ENCODE results near the gene KRTAP4-3.
"Not testable (repeated sequence)": the region's sequence is repeated elsewhere in the genome, so short reads cannot be mapped to it uniquely, and the experiment has no call there.

KRTAP4-3 gene

DNA sequence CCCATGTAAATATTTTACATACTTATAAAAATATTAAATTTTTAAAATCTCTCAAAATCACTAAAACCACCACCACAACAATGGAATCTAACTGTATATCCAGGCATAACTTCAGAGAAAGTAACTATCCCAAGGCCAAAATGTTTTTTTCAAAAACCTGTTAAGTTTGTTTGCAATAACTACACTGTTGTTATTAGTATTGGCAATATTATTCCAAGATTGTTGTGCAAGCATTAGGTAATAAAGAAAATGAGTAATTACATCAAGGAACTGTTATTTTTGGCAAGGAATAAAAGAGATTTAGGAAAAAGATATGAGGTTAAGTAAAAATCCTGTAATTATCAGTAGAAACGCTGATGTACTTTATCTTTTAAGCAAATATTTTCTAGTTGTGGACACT is 40.6 kb downstream of the KRTAP4-3 start:
- no peak for DNase-seq (ENCODE audit: extremely low spot score)
- CTCF ChIA-PET = interaction anchor here (1.1 kb wide), 1 partner anchor 14 kb away, joined by 3 read pairs; no protein-coding TSS in a partner anchor
- POLR2A ChIA-PET = no interaction called here
- TF ChIP-seq, protein P1, sequence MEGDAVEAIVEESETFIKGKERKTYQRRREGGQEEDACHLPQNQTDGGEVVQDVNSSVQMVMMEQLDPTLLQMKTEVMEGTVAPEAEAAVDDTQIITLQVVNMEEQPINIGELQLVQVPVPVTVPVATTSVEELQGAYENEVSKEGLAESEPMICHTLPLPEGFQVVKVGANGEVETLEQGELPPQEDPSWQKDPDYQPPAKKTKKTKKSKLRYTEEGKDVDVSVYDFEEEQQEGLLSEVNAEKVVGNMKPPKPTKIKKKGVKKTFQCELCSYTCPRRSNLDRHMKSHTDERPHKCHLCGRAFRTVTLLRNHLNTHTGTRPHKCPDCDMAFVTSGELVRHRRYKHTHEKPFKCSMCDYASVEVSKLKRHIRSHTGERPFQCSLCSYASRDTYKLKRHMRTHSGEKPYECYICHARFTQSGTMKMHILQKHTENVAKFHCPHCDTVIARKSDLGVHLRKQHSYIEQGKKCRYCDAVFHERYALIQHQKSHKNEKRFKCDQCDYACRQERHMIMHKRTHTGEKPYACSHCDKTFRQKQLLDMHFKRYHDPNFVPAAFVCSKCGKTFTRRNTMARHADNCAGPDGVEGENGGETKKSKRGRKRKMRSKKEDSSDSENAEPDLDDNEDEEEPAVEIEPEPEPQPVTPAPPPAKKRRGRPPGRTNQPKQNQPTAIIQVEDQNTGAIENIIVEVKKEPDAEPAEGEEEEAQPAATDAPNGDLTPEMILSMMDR (IDR thresholded peaks at IDR 0.05; ENCODE audit: control extremely low read depth, extremely low read depth, low read depth, missing control alignments) = no peak

DNA sequence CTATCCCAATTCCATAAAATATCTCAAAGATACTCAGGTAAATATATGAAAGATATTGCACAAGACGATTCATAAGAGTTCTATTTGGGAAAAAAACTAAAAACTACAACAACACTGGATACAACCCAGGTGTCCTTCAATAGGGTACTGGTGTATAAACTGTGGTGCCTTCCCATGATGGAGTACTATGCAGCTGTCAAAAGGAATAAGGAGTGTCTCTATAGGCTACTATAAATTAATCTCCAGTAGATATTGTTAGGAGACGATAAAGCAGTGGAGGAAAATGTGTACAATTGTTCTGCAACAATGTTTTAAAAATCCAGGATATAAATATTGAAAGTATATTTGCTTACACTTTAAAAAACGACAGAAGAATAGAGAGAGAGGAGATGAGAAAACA is 41.6 kb downstream of the KRTAP4-3 start:
- TF ChIP-seq, protein P1 (IDR thresholded peaks at IDR 0.05; ENCODE audit: control extremely low read depth, extremely low read depth, low read depth, missing control alignments) = no peak
- ChIA-PET POLR2A (no interaction called here), CTCF (no interaction called here)
- no peak for DNase-seq (ENCODE audit: extremely low spot score)

DNA sequence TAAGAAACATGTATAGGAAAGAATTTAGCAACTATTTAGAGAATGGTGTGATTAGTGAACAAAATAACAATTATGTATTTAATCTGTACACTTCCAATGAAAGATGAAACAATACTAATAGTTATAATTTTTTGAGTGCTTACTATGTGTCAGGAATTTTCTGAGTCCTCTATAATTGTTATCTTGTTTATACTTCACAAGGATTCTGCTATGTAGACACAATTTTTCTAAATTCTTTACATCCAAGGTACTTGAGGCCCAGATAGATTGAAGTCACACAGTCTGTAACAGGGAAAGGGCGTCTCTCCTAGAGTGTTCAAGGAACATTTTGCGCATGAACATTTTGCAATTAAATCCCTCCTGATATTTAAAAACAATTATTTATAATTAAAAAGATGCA is 43.0 kb downstream of the KRTAP4-3 start:
- TF ChIP-seq, protein P1 (IDR thresholded peaks at IDR 0.05; ENCODE audit: control extremely low read depth, extremely low read depth, low read depth, missing control alignments) = no peak
- POLR2A ChIA-PET = no interaction called here
- no peak for DNase-seq (ENCODE audit: extremely low spot score)
- CTCF ChIA-PET = no interaction called here

DNA sequence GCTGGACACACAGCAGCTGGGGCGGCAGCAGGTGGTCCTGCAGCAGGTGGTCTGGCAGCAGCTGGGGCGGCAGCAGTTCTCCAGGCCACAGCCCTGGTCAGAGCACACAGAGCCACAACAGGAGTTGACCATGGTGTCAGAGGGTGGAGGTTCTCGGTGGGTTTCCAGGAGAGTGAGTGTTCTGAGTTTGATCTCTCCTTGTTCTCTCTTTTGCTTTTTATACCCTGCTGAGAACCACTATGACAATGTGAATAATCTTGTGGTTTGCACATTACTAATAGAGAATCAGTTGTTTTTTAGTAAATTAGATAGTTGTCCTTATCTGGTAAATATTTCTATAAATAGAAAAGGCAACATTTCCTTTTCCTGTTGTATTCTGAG is 44.0 kb downstream of the KRTAP4-3 start, which contains the start of gene KRTAP4-12:
TSS of gene KRTAP4-12 (minus strand) at position 192 of the 381 bp plus-strand sequence. CDS start at position 132, 60 bp downstream.
- POLR2A ChIA-PET; DNase-seq (ENCODE audit: extremely low spot score); CTCF ChIA-PET: not testable (repeated sequence)

DNA sequence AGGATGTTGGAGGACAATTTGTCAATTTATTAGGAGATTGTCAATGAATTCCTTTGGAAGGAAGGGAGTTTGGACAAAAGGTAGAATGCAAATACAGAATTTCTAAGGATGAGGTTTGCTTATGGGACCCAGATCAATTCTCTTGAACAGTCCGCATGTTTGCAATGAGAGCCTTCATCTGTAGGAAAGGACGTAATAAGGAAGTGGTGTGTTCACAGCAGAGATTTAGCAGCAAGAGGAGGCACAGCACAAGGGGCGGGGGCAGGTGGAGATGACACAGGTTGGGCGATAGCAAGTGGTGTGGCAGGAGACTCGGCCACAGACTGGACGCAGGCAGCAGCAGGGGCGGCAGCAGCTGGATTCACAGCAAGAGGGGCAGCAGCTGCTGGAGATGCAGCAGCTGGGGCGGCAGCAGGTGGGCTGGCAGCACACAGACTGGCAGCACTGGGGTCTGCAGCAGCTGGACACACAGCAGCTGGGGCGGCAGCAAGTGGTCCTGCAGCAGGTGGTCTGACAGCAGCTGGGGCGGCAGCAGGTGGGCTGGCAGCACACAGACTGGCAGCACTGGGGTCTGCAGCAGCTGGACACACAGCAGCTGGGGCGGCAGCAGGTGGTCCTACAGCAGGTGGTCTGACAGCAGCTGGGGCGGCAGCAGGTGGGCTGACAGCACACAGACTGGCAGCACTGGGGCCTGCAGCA is 44.6 kb downstream of the KRTAP4-3 start:
- DNase-seq (ENCODE audit: extremely low spot score); CTCF ChIA-PET; POLR2A ChIA-PET: not testable (repeated sequence)

DNA sequence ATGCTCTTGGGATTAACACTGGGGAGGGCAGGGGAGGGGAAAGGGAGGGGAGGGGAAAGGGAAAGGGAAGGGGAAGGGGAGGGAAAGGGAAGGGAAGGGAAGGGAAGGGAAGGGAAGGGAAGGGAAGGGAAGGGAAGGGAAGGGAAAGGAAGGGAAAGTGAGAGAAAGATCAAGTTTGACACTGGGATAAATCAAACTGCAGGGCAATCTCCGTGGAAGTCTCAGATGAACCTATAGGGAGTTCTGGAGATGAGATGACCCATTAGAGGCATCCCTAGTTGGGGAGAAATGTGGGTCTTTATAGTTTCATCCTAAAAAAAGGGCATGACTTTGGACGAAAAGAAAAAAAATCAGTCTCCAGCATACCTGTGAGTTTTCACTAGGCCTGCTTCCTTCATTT is 46.3 kb downstream of the KRTAP4-3 start:
- no peak for DNase-seq (ENCODE audit: extremely low spot score)
- ChIA-PET CTCF (no interaction called here), POLR2A (no interaction called here)
- TF ChIP-seq, protein P1 (IDR thresholded peaks at IDR 0.05; ENCODE audit: control extremely low read depth, extremely low read depth, low read depth, missing control alignments) = no peak

DNA sequence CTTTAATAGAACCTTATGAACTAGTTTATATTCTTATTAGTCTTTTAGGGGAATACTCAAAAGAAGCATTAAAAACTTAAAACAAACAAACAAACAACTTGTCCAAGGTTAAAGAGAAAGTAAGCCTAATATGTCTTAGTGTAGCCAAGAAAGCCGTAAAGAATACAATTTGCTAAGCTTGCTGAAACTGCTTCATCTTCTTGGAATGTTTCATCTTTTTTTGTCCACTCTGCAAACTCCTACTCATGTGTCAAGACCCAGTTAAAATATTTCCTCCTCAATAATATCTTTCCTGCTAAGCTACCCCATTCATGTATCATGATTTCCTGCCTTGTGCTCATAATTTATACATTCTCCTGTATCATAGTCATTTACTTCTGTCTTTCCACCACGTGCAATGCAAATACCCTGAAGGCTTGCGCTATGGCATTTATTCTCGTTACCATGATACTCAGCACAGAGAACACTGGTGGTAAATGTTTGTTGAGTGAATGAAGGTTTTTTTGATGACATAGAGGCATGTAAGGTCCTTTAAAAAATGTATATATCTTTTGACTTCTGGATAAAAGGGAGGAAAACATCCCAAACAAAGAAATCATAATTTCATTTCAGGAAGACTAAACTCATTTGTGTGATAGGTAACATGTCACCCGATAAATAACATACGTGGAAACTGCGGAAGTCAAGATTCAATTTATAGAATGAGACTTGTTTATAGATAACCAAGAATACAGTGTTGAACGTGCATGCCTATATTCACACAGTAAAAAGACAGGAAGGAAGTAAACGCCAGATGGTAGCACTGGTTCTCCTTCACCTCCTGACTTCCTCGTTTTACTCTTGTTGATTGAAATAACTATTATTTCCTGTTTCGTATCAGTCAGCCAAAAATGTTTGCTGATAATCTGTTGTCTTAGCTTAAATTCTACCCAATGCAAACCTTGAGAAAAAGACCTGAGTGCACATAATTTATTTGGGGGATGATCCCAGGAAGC is 48.0 kb downstream of the KRTAP4-3 start:
- POLR2A ChIA-PET; DNase-seq (ENCODE audit: extremely low spot score); CTCF ChIA-PET: not testable (repeated sequence)

DNA sequence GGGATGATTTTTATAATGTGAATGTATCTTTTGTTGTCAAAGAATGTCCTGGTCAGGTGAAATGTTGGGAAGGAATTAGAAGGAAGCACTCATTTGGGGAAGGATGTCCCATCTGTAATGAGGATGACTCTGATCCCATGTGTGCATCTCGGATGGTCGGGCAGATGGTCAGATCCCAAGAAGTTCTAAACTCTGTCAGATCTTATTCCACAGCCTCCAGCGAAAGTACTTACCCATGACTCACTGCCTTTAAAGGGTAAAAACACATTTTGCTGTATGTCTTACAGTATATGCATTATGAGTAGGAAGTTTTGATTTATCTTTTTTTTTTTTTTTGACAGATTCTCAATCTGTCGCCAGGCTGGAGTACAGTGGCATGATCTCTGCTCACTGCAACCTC is 49.3 kb downstream of the KRTAP4-3 start:
- POLR2A ChIA-PET = no interaction called here
- no peak for DNase-seq (ENCODE audit: extremely low spot score)
- CTCF ChIA-PET = no interaction called here
- TF ChIP-seq, protein P1 (IDR thresholded peaks at IDR 0.05; ENCODE audit: control extremely low read depth, extremely low read depth, low read depth, missing control alignments) = no peak

DNA sequence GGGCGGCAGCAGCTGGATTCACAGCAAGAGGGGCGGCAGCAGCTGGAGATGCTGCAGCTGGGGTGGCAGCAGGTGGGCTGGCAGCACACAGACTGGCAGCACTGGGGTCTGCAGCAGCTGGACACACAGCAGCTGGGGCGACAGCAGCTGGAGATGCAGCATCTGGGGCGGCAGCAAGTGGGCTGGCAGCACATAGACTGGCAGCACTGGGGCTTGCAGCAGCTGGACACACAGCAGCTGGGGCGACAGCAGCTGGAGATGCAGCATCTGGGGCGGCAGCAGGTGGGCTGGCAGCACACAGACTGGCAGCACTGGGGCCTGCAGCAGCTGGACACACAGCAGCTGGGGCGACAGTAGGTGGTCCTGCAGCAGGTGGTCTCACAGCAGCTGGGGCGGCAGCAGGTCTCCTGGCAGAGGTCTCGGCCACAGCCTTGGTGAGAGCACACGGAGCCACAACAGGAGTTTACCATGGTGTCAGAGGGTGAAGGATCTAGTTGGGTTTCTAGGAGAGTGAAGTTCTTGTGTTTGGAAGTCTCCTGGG is 50.1 kb downstream of the KRTAP4-3 start, which contains the start of gene KRTAP4-11:
TSS of gene KRTAP4-11 (minus strand) at position 528 of the 541 bp plus-strand sequence. CDS start at position 470, 58 bp downstream.
- not testable (repeated sequence) for DNase-seq (ENCODE audit: extremely low spot score)

More for the DNA sequence above, 50.1 kb downstream of the KRTAP4-3 start, which contains the start of gene KRTAP4-11:
- POLR2A ChIA-PET, CTCF ChIA-PET: not testable (repeated sequence)
